Activated CD4-positive, alpha-beta T cell treated with anti-CD3 and anti-CD28 coated beads, Interleukin-2, amount 10 ng/mL, durations not matched to agents 24 days and 14 days (primary cell): ENCODE measurements around the gene GYS1. TPM values are rescaled to one million over a fixed set of nuclear protein-coding genes. Genes with fewer than 3 reads are reported as not detected.

Experiments
- DNase-seq: peaks from one replicate; pipeline ENCODE4 v3.0.0; 2022
- H3K27ac Mint-ChIP-seq: one replicate; pipeline ENCODE4 v1.8.0; 2022; ENCODE audit warnings: mild to moderate bottlenecking, mixed read lengths
- H3K27me3 Mint-ChIP-seq: one replicate; pipeline ENCODE4 v1.8.0; 2022; ENCODE audit warnings: mixed read lengths
- H3K36me3 Mint-ChIP-seq: one replicate; pipeline ENCODE4 v1.8.0; 2022; ENCODE audit warnings: low read depth, mild to moderate bottlenecking, mixed read lengths
- H3K4me1 Mint-ChIP-seq: one replicate; pipeline ENCODE4 v1.8.0; 2021; ENCODE audit warnings: mixed read lengths
- H3K4me3 Mint-ChIP-seq: one replicate; pipeline ENCODE4 v1.8.0; 2022; ENCODE audit warnings: mild to moderate bottlenecking, moderate library complexity, mixed read lengths
- H3K9me3 Mint-ChIP-seq: one replicate; pipeline ENCODE4 v1.8.0; 2021; ENCODE audit warnings: mixed read lengths
- intact Hi-C: fragments of 100-400 bp; cut with micrococcal nuclease; formaldehyde crosslinking; loops from one replicate; pipeline ENCODE4 v1.15.1; 2023
- total RNA-seq: library from RNA; stranded (reverse); gene quantifications from 2 replicates; pipeline ENCODE4 v1.2.3, GENCODE V29; 2022

Gene GYS1
- total RNA-seq, 1 donor from 2014 or later = 73.8 TPM

DNA sequence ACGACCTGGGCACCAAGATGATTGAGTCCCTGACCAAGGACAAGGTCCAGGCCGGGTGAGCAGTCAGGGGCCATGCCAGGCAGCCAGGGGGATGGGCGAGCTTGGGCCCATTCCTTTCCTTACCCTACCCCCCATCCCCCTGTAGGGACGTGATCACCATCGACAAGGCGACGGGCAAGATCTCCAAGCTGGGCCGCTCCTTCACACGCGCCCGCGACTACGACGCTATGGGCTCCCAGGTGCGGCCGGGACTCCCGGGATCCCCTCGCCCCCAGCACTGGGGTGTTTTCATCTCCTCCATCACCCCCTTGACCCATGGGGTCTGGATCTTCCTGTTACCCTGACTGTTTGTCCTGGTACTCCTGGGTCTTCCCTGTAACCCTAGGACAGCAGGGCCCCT is 16.7 kb upstream of the GYS1 start:
- H3K4me3 Mint-ChIP-seq = no peak overlapping the region
- intact Hi-C loops = no loop called here
- H3K27ac Mint-ChIP-seq = no peak overlapping the region
- H3K27me3 Mint-ChIP-seq = no peaks in the 10 kb centered on the region
- no peaks in the 10 kb centered on the region for H3K9me3 Mint-ChIP-seq
- peaks cover 40% of the 10 kb centered on the region for H3K36me3 Mint-ChIP-seq
- no peak for DNase-seq
- H3K4me1 Mint-ChIP-seq = no peaks in the 10 kb centered on the region

DNA sequence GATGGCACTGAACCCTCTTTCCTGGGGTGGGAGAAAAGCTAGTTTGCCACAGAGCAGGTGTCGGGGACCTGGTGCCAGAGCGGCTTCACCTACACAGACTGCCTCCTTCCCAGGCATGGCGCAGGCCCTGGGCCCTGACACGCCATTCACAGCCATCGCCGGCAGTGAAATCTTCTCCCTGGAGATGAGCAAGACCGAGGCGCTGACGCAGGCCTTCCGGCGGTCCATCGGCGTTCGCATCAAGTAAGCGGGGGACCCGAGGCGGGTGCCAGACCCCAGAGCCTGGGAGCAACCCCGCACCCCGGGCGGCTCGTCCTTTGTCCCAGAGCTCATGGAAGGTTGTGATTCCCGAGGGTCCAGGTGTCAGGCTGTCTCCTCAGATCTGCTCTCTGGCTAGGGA is 13.8 kb upstream of the GYS1 start:
- no peak for DNase-seq
- Mint-ChIP-seq H3K27me3 (no peaks in the 10 kb centered on the region), H3K9me3 (no peaks in the 10 kb centered on the region), H3K4me1 (no peaks in the 10 kb centered on the region), H3K36me3 (peaks cover 45% of the 10 kb centered on the region), H3K27ac (no peak overlapping the region), H3K4me3 (no peak overlapping the region)
- intact Hi-C loops = no loop called here

DNA sequence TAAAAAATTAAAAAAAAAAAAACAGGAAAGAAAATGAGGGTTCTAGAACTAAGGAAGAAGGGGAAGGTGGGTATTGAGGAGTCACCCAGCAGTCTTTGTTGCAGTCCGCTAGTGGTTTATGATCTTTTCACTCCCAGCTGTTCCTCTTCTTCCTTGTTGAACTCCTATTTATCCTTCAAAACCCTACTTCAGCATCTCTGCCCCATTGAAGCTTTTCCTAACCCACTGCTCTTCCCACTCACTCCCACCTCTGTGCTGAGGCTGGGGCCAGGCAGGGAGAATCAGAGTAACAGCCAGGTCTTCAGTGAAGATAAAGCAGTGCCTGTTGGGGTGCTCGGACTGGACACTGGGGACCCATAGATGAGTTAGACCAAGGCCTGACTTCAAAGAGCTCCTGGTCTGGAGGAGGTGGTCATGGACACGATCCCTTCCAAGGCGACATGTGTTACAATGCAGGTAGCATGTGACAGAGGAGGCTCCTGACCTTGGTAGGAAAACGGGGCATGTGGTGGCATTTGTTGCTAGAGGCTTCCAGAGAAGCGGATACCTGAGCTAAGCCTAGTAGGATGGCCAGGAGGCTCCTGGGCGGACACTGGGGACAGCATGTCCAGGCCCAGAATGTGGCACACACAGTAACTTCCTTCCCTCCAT is 12.0 kb upstream of the GYS1 start:
- no peak for DNase-seq
- intact Hi-C loops = no loop called here
- Mint-ChIP-seq H3K27me3 (no peaks in the 10 kb centered on the region), H3K36me3 (peaks cover 36% of the 10 kb centered on the region), H3K4me1 (no peaks in the 10 kb centered on the region), H3K27ac (no peak overlapping the region), H3K4me3 (no peak overlapping the region), H3K9me3 (no peaks in the 10 kb centered on the region)

DNA sequence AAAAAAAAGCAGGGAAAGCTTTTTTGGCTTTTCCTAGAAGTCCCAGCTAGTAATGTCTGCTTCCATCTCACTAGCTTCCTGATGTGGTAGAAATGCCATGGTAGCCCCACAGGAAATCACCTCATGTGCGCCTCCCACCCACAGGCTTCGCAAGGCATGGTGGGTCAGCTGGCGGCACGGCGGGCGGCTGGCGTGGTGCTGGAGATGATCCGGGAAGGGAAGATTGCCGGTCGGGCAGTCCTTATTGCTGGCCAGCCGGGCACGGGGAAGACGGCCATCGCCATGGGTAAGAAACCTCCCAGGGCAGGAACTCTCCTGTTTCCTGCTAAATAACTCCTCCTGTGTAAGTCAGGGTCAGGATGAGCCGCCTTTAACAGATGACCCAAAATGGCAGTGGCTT is 11.0 kb upstream of the GYS1 start:
- H3K27ac Mint-ChIP-seq = no peak overlapping the region
- H3K27me3 Mint-ChIP-seq = no peaks in the 10 kb centered on the region
- DNase-seq = no peak
- no peak overlapping the region for H3K4me3 Mint-ChIP-seq
- intact Hi-C loops = no loop called here
- peaks cover 6% of the 10 kb centered on the region for H3K4me1 Mint-ChIP-seq
- H3K9me3 Mint-ChIP-seq = no peaks in the 10 kb centered on the region
- H3K36me3 Mint-ChIP-seq = peaks cover 37% of the 10 kb centered on the region

DNA sequence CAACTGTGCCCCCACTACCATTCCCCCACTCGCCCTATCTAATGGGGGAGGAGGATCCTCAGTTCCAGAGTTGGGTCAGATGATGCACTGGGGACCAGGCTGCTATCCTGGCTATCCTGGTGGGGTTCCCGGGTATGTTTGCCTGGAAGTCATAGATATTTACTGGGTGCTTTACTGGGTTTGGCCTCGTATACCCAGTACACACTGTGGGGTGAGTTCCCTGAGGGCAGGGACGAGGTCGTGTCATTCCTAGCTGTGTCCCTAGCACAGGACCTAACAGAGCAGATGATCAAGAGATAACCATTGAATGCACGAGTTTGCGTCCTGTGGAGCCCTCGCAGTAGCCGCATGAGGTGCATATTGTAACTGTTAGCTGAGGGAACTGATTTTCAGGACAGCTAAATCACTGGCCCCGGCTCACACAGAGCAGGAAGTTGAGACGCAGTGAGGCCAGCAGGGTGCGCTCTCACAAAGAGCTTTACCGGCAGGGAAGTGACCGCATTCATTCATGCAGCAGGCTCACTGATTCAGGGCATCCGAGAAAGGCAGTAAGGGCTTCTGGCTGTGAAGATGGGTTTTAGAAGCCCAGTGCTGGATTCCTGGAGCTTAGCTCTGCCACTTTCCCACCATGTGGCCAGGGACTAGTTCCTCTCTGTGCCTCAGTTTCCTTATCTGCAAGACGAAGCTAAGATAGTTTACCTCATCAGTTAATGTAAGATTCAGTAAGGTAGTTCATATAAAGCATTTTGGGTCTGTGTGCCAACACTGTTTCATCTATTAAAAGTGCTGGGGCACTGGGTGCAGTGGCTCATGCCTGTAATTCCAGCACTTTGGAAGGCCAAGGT is 6.6 kb upstream of the GYS1 start:
- H3K27ac Mint-ChIP-seq = no peak overlapping the region
- peaks cover 33% of the 10 kb centered on the region for H3K36me3 Mint-ChIP-seq
- no peak overlapping the region for H3K4me3 Mint-ChIP-seq
- H3K4me1 Mint-ChIP-seq = peaks cover 24% of the 10 kb centered on the region
- no peaks in the 10 kb centered on the region for H3K27me3 Mint-ChIP-seq
- no peaks in the 10 kb centered on the region for H3K9me3 Mint-ChIP-seq
- DNase-seq = peak; percentile 90
- intact Hi-C loops = no loop called here

DNA sequence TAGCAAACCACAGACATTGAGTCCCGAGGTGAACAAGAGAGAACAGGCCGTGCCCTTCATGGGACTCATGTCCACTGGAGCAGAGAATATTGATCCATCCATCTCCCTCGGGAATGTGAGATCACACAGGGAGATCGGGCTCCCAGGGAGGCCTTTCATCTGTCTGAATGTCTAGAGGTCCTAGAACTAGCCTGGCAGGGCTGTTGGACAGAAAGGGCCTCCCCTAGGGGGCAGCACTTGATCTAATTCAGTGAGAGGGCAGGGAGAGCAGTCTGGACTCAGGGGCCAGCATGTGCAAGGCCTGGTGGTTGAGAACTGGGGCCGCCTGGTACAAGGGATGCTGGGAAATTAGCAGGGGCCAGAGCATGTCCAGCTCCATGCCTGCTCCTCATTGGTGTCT is 4.9 kb upstream of the GYS1 start:
- Mint-ChIP-seq H3K4me1 (peaks cover 31% of the 10 kb centered on the region), H3K27me3 (no peaks in the 10 kb centered on the region), H3K4me3 (no peak overlapping the region), H3K36me3 (peaks cover 28% of the 10 kb centered on the region), H3K9me3 (no peaks in the 10 kb centered on the region), H3K27ac (no peak overlapping the region)
- peak; percentile 88 for DNase-seq
- intact Hi-C loops = no loop called here

DNA sequence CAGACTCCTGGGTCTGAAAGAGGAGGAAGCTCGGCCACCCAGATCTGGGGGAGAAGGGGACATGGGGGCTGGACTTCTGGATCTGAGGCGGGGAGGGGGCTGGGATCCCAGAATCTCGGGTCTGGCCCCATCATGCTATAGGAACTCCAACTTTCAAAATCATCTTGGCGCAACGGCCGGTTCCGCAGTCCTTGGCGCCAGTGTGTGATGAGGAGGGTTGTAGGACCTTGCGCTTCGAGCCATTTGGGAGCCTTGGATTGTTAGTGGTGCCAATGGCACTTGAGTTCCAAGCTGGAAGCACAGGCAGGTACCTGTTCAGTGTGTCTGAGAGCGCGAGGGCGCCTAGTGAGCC is 902 bp upstream of the GYS1 start:
- intact Hi-C loops = loop anchor here (5.0 kb wide), 1 partner anchor 357 kb away; the partner anchor contains the start of gene DBP
- no peaks in the 10 kb centered on the region for H3K27me3 Mint-ChIP-seq
- no peak for DNase-seq
- H3K27ac Mint-ChIP-seq = peak overlapping the region; percentile 97
- H3K36me3 Mint-ChIP-seq = peaks cover 24% of the 10 kb centered on the region
- H3K4me3 Mint-ChIP-seq = peak overlapping the region; percentile 92
- no peaks in the 10 kb centered on the region for H3K9me3 Mint-ChIP-seq
- H3K4me1 Mint-ChIP-seq = peaks cover 40% of the 10 kb centered on the region

DNA sequence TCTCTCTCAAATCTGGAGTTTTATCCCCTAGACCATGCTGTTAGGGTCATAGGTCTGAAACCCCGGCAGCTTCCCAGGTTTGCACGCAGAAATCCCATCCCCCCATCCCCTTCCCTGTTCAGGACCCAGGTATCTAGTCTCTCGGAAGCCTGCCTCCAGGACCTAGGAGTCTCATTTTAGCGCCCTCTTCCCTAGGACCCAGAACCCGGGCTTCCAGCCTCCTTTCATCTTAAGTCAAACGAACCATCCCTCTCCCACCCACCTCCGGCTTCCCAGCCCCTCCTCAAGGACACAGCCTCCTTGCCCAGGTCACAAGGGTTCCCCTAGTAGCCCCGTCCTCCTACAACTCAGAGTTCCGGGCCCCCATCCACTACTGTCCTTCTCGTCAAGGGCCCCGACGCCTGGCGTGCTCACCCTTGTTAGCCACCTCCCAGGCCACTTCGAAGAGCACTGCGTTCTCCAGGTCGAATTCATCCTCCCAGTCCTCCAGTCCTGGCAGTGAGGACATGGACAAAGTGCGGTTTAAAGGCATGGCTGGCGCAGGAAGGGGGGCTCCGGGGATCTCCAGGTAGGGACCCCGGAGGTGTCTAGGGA is 431 bp downstream of the GYS1 start:
- peak overlapping the region; percentile 92 for H3K4me3 Mint-ChIP-seq
- peaks cover 37% of the 10 kb centered on the region for H3K4me1 Mint-ChIP-seq
- peak overlapping the region; percentile 91 for H3K27ac Mint-ChIP-seq
- intact Hi-C loops = loop anchor here (1.0 to 5.0 kb wide), 7 partner anchors 14 to 355 kb away; partner anchors contain the start of genes BAX, C19orf73, DBP and FTL
- H3K36me3 Mint-ChIP-seq = peaks cover 32% of the 10 kb centered on the region
- H3K27me3 Mint-ChIP-seq = no peaks in the 10 kb centered on the region
- DNase-seq = no peak
- H3K9me3 Mint-ChIP-seq = no peaks in the 10 kb centered on the region

DNA sequence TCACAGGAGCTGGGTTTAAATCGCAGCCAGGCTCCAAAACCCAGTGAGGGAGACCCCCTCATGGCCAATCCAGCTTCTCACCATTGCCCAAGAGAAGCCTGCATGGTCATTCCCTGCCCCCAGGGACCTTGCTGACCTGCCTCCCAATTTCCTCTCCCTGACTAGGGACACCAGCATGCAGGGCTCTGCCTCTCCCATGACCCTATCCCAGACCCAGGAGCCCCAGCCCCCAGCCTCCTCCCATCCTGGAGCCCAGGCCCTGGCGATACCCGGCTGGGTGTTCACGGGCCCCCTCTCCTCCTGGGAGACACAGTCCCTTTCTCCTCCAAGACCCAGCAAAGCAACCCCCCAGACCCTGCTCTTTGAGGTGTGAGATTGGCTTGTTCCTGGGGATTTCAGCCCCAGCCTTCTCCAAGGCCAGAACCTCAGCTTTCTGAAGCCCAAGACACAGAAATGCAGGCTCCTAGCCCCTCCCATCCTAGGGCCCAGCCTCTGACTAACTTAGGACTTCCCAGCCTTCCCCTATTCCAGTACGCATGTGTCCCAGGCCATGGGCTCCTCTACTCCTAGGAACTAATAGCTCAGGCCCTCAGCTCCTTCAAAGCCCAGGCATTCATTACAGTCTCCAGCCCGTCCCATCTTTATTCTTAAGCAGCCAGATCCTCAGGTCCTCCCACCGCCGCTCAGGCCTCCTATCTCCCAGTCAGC is 1.1 kb downstream of the GYS1 start:
- peaks cover 35% of the 10 kb centered on the region for H3K36me3 Mint-ChIP-seq
- no peaks in the 10 kb centered on the region for H3K9me3 Mint-ChIP-seq
- DNase-seq = peak; percentile 66
- H3K27me3 Mint-ChIP-seq = no peaks in the 10 kb centered on the region
- peak overlapping the region; percentile 91 for H3K27ac Mint-ChIP-seq
- H3K4me1 Mint-ChIP-seq = peaks cover 38% of the 10 kb centered on the region
- H3K4me3 Mint-ChIP-seq = peak overlapping the region; percentile 92
- intact Hi-C loops = loop anchor here (2.0 to 5.0 kb wide), 4 partner anchors 13 to 355 kb away; partner anchors contain the start of genes BAX, C19orf73, DBP and PPFIA3

DNA sequence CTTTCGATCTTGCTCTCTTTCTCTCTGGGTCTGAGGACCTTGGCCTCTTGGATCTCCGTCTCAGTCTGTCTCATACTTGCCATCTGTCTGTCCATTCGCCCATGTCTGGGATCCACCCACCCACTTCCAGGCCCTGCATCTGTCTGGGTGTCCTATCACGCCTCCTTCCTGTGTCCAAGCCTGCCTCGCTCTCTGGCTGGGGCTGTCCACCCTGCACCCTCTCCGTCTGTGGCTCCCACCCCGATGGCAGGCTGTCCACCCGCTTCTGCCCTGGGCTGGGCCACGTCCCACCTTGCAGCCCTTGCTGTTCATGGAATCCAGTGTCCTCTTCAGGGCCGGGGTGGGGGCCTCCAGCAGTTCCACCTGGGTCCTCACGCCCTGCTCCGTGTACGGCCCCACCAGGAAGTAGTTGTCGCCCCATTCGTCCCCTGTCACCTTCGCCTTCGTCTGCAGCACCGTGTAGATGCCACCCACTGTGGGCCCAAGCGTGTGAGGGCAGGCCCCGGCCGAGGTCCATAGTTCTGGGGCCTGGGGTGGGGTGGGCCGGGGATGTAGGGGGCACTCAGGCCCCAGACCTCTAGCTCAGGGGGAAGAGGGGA is 2.0 kb downstream of the GYS1 start:
- Mint-ChIP-seq H3K27me3 (no peaks in the 10 kb centered on the region), H3K36me3 (peaks cover 33% of the 10 kb centered on the region), H3K4me3 (peak overlapping the region; percentile 28), H3K4me1 (peaks cover 35% of the 10 kb centered on the region), H3K27ac (no peak overlapping the region), H3K9me3 (no peaks in the 10 kb centered on the region)
- no peak for DNase-seq
- intact Hi-C loops = loop anchor here (5.0 kb wide), 1 partner anchor 354 kb away; the partner anchor contains the start of gene DBP

DNA sequence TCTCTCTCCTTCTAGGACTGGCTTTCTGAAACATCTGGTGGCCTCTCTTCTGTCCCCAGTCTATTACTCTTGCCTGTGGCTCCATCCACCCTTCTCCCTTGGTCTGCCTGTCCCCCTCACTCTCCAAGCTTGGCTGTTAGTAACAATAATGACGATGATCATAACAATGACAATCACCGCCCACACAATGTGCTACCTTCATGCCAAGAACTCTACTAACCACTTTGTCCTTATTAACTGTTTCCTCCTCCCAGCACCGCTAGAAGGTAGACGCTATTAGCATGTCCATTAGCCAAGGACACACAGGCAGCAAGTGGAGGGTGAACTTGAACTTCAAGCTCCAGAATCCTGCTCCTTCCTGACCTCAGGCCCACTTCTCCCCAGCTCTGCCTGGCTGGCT is 2.7 kb downstream of the GYS1 start:
- no peak for DNase-seq
- Mint-ChIP-seq H3K4me1 (peaks cover 35% of the 10 kb centered on the region), H3K27ac (peak overlapping the region; percentile 48), H3K4me3 (no peak overlapping the region), H3K9me3 (no peaks in the 10 kb centered on the region), H3K36me3 (peaks cover 37% of the 10 kb centered on the region), H3K27me3 (no peaks in the 10 kb centered on the region)
- intact Hi-C loops = loop anchor here (5.0 kb wide), 1 partner anchor 353 kb away; the partner anchor contains the start of gene DBP

DNA sequence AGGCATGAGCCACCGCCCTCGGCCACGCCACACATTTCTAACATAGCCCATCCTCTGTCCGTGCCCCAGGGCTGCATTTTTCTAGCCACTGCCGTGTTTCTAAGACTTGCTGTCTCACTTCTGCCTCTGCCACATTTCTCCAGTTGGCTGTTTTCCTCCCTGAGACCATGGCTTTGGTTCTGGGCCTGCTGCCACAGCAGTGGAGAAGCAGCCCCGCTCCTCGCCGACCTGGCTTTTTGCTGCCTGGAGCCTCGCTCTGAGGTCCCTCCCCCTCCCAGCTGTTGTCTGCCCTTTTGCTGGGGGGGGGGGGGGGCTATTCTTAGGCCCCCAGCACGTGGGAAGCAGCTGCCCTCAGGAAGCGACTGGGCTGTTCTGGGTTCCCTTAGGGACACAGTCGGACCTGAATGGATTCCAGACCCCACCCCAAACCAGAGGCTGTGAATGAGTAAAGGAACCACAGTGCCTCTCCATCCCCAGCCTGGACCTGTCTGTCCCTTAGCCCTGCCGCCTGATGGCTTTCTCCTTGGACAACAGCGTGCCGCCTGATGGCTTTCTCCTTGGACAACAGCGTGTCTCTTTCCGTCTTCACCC is 3.3 kb downstream of the GYS1 start:
- Mint-ChIP-seq H3K27ac (peak overlapping the region; percentile 48), H3K27me3 (no peaks in the 10 kb centered on the region), H3K36me3 (peaks cover 37% of the 10 kb centered on the region), H3K4me3 (no peak overlapping the region), H3K4me1 (peaks cover 29% of the 10 kb centered on the region), H3K9me3 (no peaks in the 10 kb centered on the region)
- intact Hi-C loops = loop anchor here (5.0 kb wide), 1 partner anchor 352 kb away; the partner anchor contains the start of gene DBP
- no peak for DNase-seq

DNA sequence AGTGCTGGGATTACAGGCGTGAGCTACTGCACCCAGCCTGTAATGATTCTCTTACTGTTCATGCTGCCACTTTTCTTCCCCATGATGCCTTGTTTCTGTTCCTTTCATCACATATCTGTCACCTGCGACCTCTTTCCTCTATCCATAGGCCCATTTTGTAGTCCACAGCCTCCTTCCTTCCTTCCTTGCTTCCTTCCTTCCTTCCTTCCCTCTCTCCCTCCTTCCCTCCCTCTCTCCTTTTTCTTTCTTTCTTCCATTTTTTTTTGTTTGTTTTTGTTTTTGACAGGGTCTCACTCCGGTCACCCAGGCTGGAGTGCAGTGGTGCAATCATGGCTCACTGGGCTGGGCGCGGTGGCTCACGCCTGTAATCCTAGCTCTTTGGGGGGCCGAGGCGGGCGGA is 4.2 kb downstream of the GYS1 start:
- Mint-ChIP-seq H3K27ac (peak overlapping the region; percentile 64), H3K9me3 (no peaks in the 10 kb centered on the region), H3K4me3 (no peak overlapping the region), H3K27me3 (no peaks in the 10 kb centered on the region), H3K4me1 (peaks cover 23% of the 10 kb centered on the region), H3K36me3 (peaks cover 35% of the 10 kb centered on the region)
- DNase-seq = no peak
- intact Hi-C loops = no loop called here
